WERI-Rb-1 (cell line): ENCODE data around the gene CYTH2.

Experiments
- DNase-seq: peaks from one replicate; pipeline ENCODE4 v3.0.0-alpha.2; 2020
- H3K27ac ChIP-seq: fragments of 250-450 bp; sonication (Bioruptor Pico); 2 replicates; pipeline ENCODE4 v1.5.1; 2020; ENCODE audit warnings: mild to moderate bottlenecking, moderate library complexity
- H3K27me3 ChIP-seq: fragments of 250-450 bp; sonication (Bioruptor Pico); 2 replicates; pipeline ENCODE4 v1.5.1; 2021; ENCODE audit warnings: mild to moderate bottlenecking, low read depth, moderate library complexity; ENCODE audit not compliant: insufficient read depth, severe bottlenecking
- H3K36me3 ChIP-seq: fragments of 250-450 bp; sonication (Bioruptor Pico); 2 replicates; pipeline ENCODE4 v1.5.1; 2020; ENCODE audit warnings: mild to moderate bottlenecking, moderate library complexity
- H3K4me3 ChIP-seq: 2 replicates; pipeline ENCODE4 v1.5.1; 2011; ENCODE audit warnings: low read depth, mild to moderate bottlenecking, control low read depth, low read length
- H3K9me3 ChIP-seq: fragments of 250-450 bp; sonication (Bioruptor Pico); 2 replicates; pipeline ENCODE4 v1.5.1; 2021; ENCODE audit warnings: mild to moderate bottlenecking, moderate library complexity; ENCODE audit not compliant: severe bottlenecking
- CTCF ChIP-seq: IDR thresholded peaks from 2 replicates; pipeline ENCODE4 v1.5.1; 2011; ENCODE audit warnings: low read depth, mild to moderate bottlenecking, control low read depth, inconsistent platforms, low read length

CYTH2 gene

GRCh38 chr19:48469289-48469881 is at the start of gene CYTH2:
Gene CYTH2, plus strand, starts transcription at chr19:48469369. Its CDS starts 139 bp downstream, at chr19:48469508.
- TF ChIP-seq CTCF, result no peak
- Histone ChIP-seq H3K36me3 (peaks cover 42% of the 10 kb centered on the region), H3K27ac (peak within 1 kb of the TSS; percentile 93), H3K27me3 (peaks cover 24% of the 10 kb centered on the region), H3K4me3 (peak within 1 kb of the TSS; percentile 86), H3K9me3 (no peaks in the 10 kb centered on the region)
- peak; percentile 82 for DNase-seq

- no peak for TF ChIP-seq CTCF
Observed at GRCh38 chr19:48421548-48421947, 47.6 kb upstream of the CYTH2 start.

GRCh38 chr19:48424694-48425219 is 44.4 kb upstream of the CYTH2 start:
- DNase-seq, result no peak
- no peaks in the 10 kb centered on the region for H3K27me3 ChIP-seq
- no peaks in the 10 kb centered on the region for H3K36me3 ChIP-seq
- TF ChIP-seq CTCF, result no peak
- no peak overlapping the region for H3K27ac ChIP-seq
- no peak overlapping the region for H3K4me3 ChIP-seq
- no peaks in the 10 kb centered on the region for H3K9me3 ChIP-seq

More at GRCh38 chr19:48421548-48421947, 47.6 kb upstream of the CYTH2 start:
- DNase-seq, result no peak
- Histone ChIP-seq H3K27me3 (no peaks in the 10 kb centered on the region), H3K9me3 (no peaks in the 10 kb centered on the region), H3K4me3 (no peak overlapping the region), H3K36me3 (no peaks in the 10 kb centered on the region), H3K27ac (no peak overlapping the region)

GRCh38 chr19:48428670-48429069 is 40.5 kb upstream of the CYTH2 start:
- TF ChIP-seq CTCF, result no peak
- Histone ChIP-seq H3K9me3 (no peaks in the 10 kb centered on the region), H3K27ac (no peak overlapping the region), H3K27me3 (no peaks in the 10 kb centered on the region), H3K36me3 (no peaks in the 10 kb centered on the region; the same call in 1 of the 2 replicates), H3K4me3 (no peak overlapping the region)
- no peak for DNase-seq

GRCh38 chr19:48433337-48433736 is 35.8 kb upstream of the CYTH2 start:
- Histone ChIP-seq H3K27ac (no peak overlapping the region), H3K27me3 (no peaks in the 10 kb centered on the region), H3K36me3 (no peaks in the 10 kb centered on the region; the same call in 1 of the 2 replicates), H3K4me3 (no peak overlapping the region), H3K9me3 (no peaks in the 10 kb centered on the region)
- no peak for TF ChIP-seq CTCF
- no peak for DNase-seq

- TF ChIP-seq CTCF, result no peak
- Histone ChIP-seq H3K27ac (no peak overlapping the region), H3K36me3 (no peaks in the 10 kb centered on the region; the same call in 1 of the 2 replicates), H3K4me3 (no peak overlapping the region), H3K27me3 (no peaks in the 10 kb centered on the region), H3K9me3 (no peaks in the 10 kb centered on the region)
- DNase-seq, result no peak
Observed at GRCh38 chr19:48436586-48436985, 32.6 kb upstream of the CYTH2 start.
